Neural cell (in vitro differentiated cells): ENCODE measurements around the gene RFX6.

Source experiments
- CTCF ChIP-seq: fragments of 450-650 bp; IDR thresholded peaks from 2 replicates; pipeline ENCODE4 v1.5.1; 2014; ENCODE audit warnings: antibody characterized with exemption, mild to moderate bottlenecking, moderate library complexity; ENCODE audit not compliant: poor library complexity, severe bottlenecking
- POLR2AphosphoS5 ChIP-seq: IDR thresholded peaks from 2 replicates; pipeline ENCODE4 v1.6.1; 2012

GRCh38 chr6:116933485-116933884 lies 56.4 kb downstream of the RFX6 start:
- TF ChIP-seq POLR2AphosphoS5 (no peak), CTCF (no peak)
